Stimulated activated CD4-positive, alpha-beta T cell treated with anti-CD3 and anti-CD28 coated beads, Interleukin-1b, Interleukin-23, amount 100 ng/mL, for 48 hours (primary cell): ENCODE results near the gene MRTFA.
"Not testable (repeated sequence)": the region's sequence is repeated elsewhere in the genome, so short reads cannot be mapped to it uniquely, and the experiment has no call there.

ENCODE experiments used
- DNase-seq: peaks from one replicate; pipeline ENCODE4 v3.0.0-alpha.2; 2020

MRTFA gene

DNA sequence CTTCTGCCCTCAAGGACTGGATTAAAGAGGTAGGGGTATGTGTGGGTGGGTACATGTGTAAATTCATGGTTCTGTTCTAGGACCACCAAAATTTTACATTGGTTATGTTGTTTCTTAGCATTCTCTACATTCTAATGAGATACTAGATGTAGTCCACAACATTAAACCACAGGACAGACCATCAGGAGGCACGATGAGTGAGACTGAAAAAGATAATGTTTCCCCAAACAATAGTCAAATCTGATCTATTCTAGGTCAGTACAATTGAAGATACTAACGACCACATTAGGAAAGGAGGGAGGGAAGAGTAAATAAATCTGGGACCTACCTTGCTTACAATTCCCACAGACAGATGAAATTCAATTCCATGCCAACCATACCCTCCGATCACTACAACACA is 42.2 kb downstream of the MRTFA start:
- no peak for DNase-seq

DNA sequence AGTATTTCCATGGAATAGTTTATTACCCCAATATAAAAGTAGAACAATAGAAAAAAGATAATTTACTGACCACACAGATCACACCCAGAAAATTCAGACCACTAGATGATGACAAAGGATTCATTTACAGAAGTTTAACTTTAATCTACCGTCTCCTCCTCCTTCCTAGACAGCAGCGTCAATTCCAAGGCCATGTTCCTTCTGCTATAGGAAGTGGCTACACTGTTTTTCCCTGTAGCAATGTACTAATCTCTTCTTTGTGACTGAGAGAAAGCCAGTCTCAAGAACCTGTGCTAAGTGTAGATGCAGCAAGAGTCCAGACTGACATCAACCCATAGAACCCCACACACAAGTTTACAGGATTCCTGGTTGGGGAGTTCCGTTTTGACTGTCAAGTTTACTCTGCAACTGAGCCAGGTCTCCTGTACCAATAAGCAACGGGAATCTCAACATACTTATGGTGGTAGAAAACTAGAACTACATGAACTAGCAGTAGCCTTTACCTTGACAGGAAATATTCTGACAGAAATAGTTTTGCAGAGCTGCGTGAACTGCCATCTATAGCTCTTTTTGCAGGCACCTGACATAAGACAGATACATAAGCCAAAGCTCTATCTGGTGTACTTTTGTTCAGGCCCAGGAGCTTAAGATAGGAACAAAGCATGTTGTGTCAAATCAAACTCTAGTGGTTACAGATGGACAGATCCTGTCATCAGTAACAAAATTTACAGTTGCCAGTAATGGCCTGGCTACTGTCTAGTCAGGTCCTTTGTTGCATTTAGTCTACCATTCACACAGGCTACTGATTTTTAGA is 42.9 kb downstream of the MRTFA start:
- DNase-seq: no peak

DNA sequence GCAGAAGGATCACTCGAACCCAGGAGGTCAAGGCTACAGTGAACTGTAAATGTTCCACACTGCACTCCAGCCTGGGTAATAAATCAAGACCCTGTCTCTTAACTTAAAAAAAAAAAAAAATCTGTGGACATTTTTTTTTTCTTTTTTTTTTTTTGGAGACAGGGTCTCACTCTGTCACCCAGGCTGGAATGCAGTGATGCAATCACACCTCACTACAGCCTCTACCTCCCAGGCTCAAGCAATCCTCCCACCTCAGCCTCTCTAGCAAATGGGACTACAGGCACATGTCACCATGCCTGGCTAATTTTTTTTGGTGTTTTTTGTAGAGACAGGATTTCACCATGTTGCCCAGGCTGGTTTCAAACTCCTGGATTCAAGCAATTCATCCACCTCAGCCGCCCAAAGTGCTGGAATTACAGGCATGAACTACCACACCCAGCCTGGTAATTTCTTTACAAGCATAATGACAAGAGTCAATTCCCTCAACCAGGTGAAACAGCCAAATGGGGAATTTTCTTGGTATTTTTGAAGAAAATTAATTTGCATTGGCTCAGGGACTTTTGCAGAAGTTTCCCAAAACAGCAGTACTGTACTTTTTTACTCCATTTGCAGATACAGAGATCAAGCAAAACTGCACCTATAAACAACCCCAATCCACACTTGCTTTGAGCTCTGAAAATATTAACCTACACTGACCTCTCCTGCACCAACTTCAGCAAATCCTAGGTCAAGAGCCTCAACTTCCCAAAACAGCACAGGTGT is 44.0 kb downstream of the MRTFA start:
- no peak for DNase-seq

DNA sequence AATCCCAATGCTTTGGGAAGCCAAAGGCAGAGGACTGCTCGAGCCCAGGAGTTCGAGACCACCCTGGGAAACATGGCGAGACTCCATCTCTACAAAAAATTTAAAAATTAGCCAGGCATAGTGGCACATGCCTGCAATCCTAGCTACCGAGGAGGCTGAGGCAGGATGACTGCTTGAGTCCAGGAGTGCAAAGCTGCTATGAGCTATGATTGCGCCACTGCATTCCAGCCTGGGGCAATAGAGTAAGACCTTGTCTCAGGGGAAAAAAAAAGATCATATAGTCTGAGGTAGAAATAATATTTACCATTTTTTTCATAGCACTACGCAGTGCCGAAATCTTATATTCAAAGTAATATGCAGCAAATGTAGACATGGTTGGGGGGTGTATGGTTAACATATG is 47.8 kb downstream of the MRTFA start:
- DNase-seq: no peak

DNA sequence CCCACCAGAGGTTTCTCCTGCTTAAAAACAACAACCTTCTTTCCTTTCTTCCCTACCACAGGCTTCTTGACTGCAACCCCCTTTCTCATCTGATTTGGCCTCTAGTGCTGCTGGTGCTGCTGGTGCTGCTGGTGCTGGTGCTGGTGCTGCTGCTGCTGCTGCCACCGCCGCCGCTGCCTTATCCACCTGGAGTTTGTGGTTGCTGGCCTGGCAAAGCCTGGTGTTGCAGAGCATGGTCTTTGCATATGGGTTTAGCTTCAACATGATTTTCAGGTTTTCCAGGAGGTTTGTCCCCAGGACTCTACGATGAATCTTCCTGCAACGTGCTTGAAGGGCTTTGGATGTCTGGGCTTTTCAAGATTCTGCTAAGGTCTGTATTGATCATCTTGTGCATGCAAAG is 49.7 kb downstream of the MRTFA start:
- no peak for DNase-seq

DNA sequence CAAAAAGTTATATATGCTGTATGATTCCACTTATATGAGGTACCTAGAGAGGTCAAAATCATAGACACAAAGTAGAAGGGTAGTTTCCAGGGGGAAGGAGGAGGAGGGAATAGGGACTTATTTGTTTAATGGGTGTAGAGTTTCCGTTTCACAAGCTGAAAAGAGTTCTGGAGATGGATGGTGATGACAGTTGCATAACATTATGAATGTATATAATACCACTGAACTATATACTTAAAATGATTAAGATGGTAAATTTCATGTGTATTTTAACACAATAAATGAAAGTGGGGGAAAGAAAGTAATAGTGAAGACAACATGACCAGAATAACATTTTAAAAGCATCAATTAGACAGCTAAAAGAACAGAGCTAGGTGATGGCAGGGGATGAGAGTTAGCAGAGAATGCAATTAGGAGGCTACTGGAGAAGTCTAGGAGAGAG is 51.2 kb downstream of the MRTFA start:
- no peak for DNase-seq

DNA sequence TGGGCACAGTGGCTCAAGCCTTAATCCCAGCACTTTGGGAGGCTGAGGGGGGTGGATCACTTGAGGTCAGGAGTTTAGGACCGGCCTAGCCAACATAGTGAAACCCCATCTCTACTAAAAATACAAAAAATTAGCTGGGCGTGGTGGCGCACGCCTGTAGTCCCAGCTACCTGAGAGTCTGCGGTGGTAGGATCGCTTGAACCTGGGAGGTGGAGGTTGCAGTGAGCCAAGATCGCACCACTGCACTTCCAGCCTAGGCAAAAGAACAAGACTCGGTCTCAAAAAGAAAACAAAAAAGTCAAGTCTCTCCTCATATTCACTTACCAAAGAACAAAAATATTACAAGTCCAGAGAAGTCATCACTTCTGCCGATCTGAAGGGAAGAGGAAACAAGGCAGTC is 51.8 kb downstream of the MRTFA start:
- DNase-seq: not testable (repeated sequence)

DNA sequence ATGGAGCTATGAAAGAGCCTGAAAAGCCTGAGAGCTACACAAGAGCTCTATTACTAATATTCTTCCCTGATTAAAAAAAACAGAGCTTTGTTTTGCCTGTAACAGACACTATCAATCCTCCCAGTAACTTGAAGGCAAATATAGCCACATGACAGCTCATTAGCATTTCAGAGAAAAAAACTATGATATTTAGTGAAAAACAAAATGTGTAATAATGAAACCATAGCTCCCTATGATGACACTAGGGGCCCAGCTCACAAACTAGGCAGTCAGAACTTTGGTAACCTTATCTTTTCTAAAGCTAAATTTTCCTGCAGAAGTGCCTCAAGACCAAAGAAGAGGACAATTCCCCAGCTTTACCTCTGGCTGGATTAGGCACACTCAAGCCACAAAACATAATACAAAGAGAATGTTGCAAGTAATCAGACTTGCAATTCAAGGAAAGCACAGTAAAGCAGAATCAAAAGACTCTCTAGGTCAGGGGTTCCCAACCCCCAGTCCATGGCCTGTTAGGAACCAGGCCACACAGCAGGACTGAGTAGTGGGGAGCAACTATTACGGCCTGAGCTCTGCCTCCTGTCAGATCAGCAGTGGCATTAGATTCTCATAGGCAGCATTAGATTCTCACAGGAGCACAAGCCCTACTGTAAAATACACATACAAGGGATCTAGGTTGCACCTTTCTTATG is 53.3 kb downstream of the MRTFA start:
- DNase-seq: no peak

GRCh38 chr22:40582063-40582462 is 54.5 kb downstream of the MRTFA start:
- DNase-seq: no peak

GRCh38 chr22:40580631-40581030 is 55.9 kb downstream of the MRTFA start:
- DNase-seq: no peak

GRCh38 chr22:40578171-40578570 is 58.3 kb downstream of the MRTFA start:
- peak; percentile 57 for DNase-seq

DNA sequence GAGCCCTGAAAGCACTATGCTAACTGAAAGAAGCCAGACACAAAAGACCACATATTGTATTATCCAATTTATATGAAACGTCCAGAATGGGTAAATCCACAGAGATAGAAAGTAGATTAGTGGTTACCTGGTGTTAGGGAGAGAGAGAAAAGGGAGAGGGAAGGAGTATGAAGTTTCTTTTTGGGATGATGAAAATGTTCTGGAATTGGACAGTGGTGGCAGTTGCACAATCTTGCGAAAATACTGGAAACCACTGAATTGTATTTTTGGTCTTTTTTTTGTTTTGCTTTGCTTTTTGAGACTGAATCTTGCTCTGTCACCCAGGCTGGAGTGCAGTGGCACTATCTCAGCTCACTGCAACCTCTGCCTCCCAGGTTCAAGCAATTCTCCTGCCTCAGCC is 63.5 kb downstream of the MRTFA start:
- DNase-seq: no peak

DNA sequence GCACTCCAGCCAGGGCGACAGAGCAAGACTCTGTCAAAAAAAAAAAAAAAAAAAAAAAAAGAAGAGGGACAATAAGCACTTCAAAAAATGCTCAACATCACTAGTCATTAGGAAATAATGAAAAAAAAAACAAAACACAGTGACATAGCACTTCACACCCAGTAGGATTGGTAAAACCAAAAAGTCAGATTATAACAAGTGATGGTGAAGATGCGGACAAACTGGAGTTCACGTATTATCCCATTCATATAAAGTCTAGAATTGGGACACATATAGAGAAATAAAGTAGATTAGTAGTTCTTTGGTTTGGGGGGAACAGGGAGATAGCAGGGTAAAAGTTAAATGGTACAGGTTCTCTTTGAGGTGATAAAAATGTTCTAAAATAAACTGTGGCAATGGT is 64.6 kb downstream of the MRTFA start:
- DNase-seq: no peak

GRCh38 chr22:40567626-40568328 is 68.7 kb downstream of the MRTFA start:
- no peak for DNase-seq

- DNase-seq: no peak
Measured at GRCh38 chr22:40567106-40567505, 69.4 kb downstream of the MRTFA start.

DNA sequence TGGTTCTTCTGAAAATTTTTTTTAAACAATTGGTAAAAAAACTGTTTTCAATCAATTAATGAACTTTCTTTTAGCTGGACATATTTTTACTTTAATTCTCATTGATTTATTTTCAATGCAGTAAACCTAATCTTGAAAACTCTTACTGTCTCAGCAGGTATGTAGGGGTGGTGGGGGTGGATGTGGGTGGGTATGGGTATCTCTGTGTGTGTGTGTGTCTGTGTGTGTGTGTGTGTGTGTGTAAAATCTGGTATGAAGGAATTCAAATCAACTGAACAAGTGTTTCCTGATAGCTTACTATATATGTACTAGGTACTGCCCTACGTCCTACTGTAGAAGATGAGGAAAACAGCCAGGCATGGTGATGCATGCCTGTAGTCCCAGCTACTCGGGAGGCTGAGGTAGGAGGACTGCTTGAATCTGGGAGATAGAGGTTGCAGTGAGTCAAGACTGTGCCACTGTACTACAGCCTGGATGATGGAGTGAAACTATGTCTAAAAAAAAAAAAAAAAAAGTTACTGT is 75.5 kb downstream of the MRTFA start:
- no peak for DNase-seq

DNA sequence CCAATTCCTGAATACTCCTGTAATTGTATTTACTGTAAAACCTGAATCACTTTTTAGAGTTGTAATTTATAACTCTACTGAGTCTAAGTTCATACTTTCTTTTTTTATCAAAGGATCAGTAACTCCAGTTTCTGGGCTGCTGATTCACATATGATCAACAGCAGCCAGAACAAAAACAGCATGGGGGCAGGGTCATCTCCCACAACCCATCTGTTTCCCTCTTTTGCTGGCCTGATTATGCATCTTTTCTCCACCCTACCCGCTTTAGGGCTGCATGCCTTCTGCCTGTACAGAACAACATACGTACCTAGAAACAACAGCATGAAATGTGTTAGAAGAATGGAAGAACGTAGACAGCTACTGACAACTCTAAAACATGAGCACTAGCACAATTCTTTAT is 76.0 kb downstream of the MRTFA start:
- peak; percentile 26 for DNase-seq

DNA sequence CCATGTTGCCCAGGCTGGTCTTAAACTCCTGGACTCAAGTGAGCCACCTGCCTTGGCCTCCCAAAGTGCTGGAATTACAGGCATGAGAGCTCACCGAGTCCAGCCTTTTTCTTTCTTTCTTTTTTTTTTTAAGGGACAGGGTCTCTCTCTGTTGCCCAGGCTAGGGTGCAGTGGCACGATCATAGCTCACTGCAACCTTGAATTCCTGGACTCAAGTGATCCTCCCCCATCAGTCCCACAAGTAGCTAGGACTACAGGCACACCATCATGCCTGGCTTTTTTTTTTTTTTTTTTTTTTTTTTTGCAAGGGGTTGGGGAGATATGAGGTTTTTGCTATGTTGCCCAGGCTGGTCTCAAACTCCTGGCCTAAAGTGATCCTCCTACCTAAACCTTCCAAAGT is 78.5 kb downstream of the MRTFA start:
- DNase-seq: no peak

GRCh38 chr22:40556641-40557040 is 79.9 kb downstream of the MRTFA start:
- no peak for DNase-seq

- not testable (repeated sequence) for DNase-seq
Measured at GRCh38 chr22:40554023-40554422, 82.5 kb downstream of the MRTFA start.

DNA sequence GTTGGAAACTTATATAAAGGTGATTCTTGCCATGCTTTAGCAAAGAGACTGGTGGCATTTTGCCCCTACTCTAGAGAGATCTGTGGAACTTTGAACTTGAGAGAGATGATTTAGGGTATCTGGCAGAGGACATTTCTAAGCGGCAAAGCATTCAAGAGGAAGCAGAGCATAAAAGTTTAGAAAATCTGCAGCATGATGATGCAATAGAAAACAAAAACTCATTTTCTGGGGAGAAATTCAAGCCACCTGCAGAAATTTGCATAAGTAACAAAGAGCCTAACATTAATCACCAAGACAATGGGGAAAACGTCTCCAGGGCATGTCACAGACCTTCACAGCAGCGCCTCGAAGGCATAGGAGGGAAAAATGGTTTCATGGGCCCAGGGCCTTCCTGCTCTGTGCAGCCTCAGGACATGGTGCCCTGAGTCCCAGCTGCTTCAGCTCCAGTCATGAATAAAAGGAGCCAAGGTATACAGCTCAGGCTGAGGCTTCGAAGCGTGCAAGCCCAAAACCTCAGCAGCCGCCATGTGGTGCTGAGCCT is 83.4 kb downstream of the MRTFA start:
- no peak for DNase-seq

DNA sequence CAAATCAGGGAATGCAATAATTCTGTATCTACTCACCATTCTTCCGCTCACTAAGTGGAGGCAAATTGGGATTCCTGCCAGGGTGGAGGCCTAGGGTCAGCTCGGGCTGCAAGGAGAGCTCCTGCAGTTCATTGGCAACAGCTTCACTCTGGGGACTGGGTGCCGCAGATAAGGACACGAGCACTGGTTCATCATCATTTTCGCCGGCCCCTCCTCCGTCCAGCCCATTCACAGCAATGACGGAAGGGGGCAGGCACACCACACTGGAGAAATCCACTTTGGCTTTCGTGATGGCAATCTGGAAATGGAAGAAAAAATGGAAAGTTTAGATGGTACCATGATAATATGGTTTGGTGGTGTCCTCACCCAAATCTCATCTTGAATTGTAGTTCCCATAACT is 84.4 kb downstream of the MRTFA start:
- DNase-seq: no peak

GRCh38 chr22:40547729-40548143 is 88.8 kb downstream of the MRTFA start:
- no peak for DNase-seq
